ENCODE data around the gene CMKLR1.

The CMKLR1 gene

GRCh38 chr12:108360487-108360886, 21.4 kb upstream of the CMKLR1 start:
- TF ChIP-seq, protein P1, sequence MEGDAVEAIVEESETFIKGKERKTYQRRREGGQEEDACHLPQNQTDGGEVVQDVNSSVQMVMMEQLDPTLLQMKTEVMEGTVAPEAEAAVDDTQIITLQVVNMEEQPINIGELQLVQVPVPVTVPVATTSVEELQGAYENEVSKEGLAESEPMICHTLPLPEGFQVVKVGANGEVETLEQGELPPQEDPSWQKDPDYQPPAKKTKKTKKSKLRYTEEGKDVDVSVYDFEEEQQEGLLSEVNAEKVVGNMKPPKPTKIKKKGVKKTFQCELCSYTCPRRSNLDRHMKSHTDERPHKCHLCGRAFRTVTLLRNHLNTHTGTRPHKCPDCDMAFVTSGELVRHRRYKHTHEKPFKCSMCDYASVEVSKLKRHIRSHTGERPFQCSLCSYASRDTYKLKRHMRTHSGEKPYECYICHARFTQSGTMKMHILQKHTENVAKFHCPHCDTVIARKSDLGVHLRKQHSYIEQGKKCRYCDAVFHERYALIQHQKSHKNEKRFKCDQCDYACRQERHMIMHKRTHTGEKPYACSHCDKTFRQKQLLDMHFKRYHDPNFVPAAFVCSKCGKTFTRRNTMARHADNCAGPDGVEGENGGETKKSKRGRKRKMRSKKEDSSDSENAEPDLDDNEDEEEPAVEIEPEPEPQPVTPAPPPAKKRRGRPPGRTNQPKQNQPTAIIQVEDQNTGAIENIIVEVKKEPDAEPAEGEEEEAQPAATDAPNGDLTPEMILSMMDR (IDR thresholded peaks at IDR 0.05), result no peak

DNA sequence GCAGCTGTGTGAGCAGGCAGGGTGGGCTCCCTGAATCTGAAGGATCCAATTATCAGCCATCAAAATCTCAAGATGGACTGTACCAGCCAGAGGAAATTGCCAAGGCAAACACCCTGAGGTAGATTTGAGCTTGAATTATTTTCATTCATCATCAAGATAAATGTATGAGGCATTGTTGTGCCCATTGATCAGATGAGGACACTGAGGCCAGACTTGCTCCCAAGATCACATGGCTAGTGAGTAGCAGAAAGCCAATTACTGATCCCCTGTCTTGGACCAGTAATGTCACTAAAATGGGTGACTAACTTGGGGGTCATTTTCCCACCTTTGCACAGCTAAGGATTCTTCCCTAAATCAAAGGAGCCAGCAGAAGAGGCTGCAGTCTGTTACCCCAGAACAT, 20.9 kb upstream of the CMKLR1 start:
- TF ChIP-seq, protein P1 (IDR thresholded peaks at IDR 0.05), result no peak

GRCh38 chr12:108358580-108358965, 19.5 kb upstream of the CMKLR1 start:
- TF ChIP-seq, protein P1 (IDR thresholded peaks at IDR 0.05), result no peak

DNA sequence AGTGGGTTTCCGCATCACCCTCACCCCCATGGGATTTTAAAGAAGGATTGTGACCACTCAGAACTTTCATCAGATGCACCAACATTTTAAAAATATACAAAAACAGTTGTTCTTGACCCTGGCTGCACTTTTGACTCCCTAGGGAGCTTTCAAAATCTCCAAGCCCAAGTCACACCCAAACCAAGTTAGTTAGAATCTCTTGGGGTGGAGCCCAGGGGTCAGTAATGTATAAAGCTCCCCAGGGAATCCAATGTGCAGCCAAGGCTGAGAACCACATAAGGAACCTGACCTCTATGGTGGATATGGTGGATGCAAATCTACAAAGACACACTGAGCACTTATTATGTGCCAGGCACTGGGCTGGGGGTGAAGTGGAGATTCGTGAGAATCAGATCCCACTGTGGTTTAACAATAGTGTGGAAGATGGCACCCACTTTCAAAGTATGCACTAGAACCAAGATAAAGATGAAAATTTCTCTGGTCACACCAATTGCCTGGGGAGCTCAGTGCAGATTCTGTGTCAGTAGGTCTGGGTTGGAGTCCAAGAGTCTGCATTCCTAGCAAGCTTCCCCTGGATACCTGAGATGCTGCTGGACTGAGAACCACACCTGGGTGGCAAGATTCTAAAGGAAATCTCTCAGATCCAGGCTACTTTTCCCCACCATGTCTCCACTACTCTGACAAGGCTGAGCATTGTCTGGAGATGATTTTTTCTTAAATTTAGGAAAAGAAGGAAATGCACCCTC, 18.9 kb upstream of the CMKLR1 start:
- TF ChIP-seq, protein P1 (IDR thresholded peaks at IDR 0.05), result no peak

DNA sequence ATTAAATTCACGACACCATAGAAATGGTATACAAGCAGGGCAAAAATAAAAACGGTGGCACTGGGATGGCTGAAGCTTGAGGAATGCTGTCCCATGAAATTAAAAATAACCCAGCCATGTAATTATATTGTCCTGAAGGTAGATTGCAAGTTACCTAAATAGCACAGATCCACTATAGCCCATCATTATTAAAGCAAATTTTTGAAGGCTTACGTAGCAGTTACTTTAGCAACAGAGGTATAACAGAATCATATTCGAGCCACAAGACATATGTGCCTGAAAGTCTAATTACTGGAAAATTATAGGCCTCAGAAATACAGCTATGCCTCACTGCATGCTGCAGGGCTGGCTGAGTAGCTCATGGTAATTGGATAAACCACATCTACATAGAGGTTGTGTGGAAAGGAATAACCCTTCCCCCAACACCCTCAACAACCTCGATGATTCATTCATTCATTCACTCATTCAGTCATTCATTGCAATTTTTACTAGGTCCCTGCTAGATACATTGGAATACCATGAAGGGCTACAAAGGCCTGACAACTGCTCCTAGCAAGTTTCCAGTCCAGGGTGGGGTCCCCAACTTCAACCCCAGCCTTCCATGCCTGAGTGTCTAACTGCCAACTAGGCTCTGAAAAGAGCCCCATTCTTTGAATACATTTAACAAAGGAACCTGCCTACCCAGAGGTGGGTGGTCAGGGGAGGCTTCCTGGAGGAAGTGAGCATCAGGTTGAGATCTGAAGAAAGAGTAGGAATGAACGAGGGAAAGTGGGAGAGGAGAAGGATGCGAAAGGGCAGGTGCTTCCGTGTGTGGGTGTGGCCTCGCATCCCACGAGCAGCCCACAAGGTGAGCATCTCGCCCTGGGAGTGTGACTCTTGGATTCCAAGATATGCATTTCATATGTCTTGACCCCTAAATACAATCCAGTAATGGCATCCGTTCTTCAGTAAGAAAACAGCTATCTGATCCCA, 18.0 kb upstream of the CMKLR1 start:
- TF ChIP-seq, protein P1 (IDR thresholded peaks at IDR 0.05), result no peak

GRCh38 chr12:108355069-108355468, 16.0 kb upstream of the CMKLR1 start:
- TF ChIP-seq, protein P1 (IDR thresholded peaks at IDR 0.05), result no peak

GRCh38 chr12:108352591-108352990, 13.5 kb upstream of the CMKLR1 start:
- TF ChIP-seq, protein P1 (IDR thresholded peaks at IDR 0.05), result no peak

Measured in LNCAP (cell line).